Limb (tissue), 2 donors: Measurements from ENCODE around the gene ZNF846.
"Not testable (repeated sequence)": the region's sequence is repeated elsewhere in the genome, so short reads cannot be mapped to it uniquely, and the experiment has no call there.

Source experiments
- DNase-seq, 2 donors: peaks; one replicate each; pipeline ENCODE4 v3.0.0-alpha.2; 2016; ENCODE audit errors: extremely low spot score in 2 of 2

The ZNF846 gene

GRCh38 chr19:9785367-9786331 is 17.1 kb upstream of the ZNF846 start:
- DNase-seq = peak; percentile 98 to 99

GRCh38 chr19:9784163-9784496 is 15.6 kb upstream of the ZNF846 start:
- DNase-seq = not testable (repeated sequence)

- no peak for DNase-seq
These were observed 13.8 kb upstream of the ZNF846 start for GRCh38 chr19:9782338-9782737.

GRCh38 chr19:9757544-9758501 is 10.7 kb downstream of the ZNF846 start:
- DNase-seq = no peak

- DNase-seq = no peak
These were observed 15.7 kb downstream of the ZNF846 start for GRCh38 chr19:9752701-9753443.

GRCh38 chr19:9751446-9751845 is 17.1 kb downstream of the ZNF846 start:
- no peak for DNase-seq

GRCh38 chr19:9741476-9742171 is 26.9 kb downstream of the ZNF846 start:
- DNase-seq = no peak

GRCh38 chr19:9735986-9736385 is 32.6 kb downstream of the ZNF846 start:
- DNase-seq = peak in 1 of 2 donors; percentile 21

GRCh38 chr19:9730056-9730455 is 38.5 kb downstream of the ZNF846 start:
- not testable (repeated sequence) for DNase-seq

- no peak for DNase-seq
These were observed 39.4 kb downstream of the ZNF846 start for GRCh38 chr19:9729162-9729561.

- no peak for DNase-seq
These were observed 40.9 kb downstream of the ZNF846 start for GRCh38 chr19:9727644-9728043.

- not testable (repeated sequence) for DNase-seq
These were observed 42.9 kb downstream of the ZNF846 start for GRCh38 chr19:9725508-9726201.

- DNase-seq = no peak
These were observed 44.4 kb downstream of the ZNF846 start for GRCh38 chr19:9724157-9724556.

GRCh38 chr19:9721861-9722260 is 46.7 kb downstream of the ZNF846 start:
- DNase-seq = no peak

- no peak for DNase-seq
These were observed 48.0 kb downstream of the ZNF846 start for GRCh38 chr19:9720541-9720940.

- DNase-seq = no peak
These were observed 56.7 kb downstream of the ZNF846 start for GRCh38 chr19:9711815-9712214.

- DNase-seq = no peak
These were observed 59.2 kb downstream of the ZNF846 start for GRCh38 chr19:9709305-9709704.

GRCh38 chr19:9705836-9706235 is 62.7 kb downstream of the ZNF846 start:
- no peak for DNase-seq

GRCh38 chr19:9702186-9702585 is 66.4 kb downstream of the ZNF846 start:
- no peak for DNase-seq
